H9 (cell line): ENCODE results near the gene ANO2. TPM values are rescaled to one million over a fixed set of nuclear protein-coding genes. Genes with fewer than 3 reads are reported as not detected.
A peak's percentile ranks its signal among the peaks of the same experiment; 100 is the strongest.

Experiments used
- DNase-seq: peaks from one replicate; pipeline ENCODE4 v3.0.0-alpha.2; 2017
- H2AFZ ChIP-seq: one replicate; pipeline ENCODE4 v1.6.1; 2013; ENCODE audit warnings: mild to moderate bottlenecking, low read length, control low read depth, moderate library complexity
- H2AK5ac ChIP-seq: 2 replicates; pipeline ENCODE4 v1.6.1; 2013; ENCODE audit warnings: low read length, control low read depth, mixed read lengths; ENCODE audit not compliant: insufficient read length
- H2BK120ac ChIP-seq: one replicate; pipeline ENCODE4 v1.6.1; 2013; ENCODE audit warnings: low read depth, mild to moderate bottlenecking, low read length, control low read depth, inconsistent platforms; ENCODE audit not compliant: poor library complexity, severe bottlenecking
- H2BK12ac ChIP-seq: 2 replicates; pipeline ENCODE4 v1.6.1; 2013; ENCODE audit warnings: low read length, control low read depth, mixed read lengths, low read depth; ENCODE audit not compliant: insufficient read length
- H2BK15ac ChIP-seq: 2 replicates; pipeline ENCODE4 v1.6.1; 2013; ENCODE audit warnings: low read depth, low read length, control low read depth
- H2BK20ac ChIP-seq: one replicate; pipeline ENCODE4 v1.6.1; 2013; ENCODE audit warnings: low read depth, mild to moderate bottlenecking, low read length, control low read depth, inconsistent platforms; ENCODE audit not compliant: poor library complexity, severe bottlenecking
- H2BK5ac ChIP-seq: 2 replicates; pipeline ENCODE4 v1.6.1; 2013; ENCODE audit warnings: low read length, control low read depth, mixed read lengths; ENCODE audit not compliant: insufficient read length
- H3K14ac ChIP-seq: 2 replicates; pipeline ENCODE4 v1.6.1; 2013; ENCODE audit warnings: low read length, control low read depth; ENCODE audit not compliant: insufficient read depth
- H3K18ac ChIP-seq: 2 replicates; pipeline ENCODE4 v1.6.1; 2013; ENCODE audit warnings: low read depth, mild to moderate bottlenecking, mixed read lengths, low read length, control low read depth; ENCODE audit not compliant: insufficient read length
- H3K23ac ChIP-seq: 2 replicates; pipeline ENCODE4 v1.6.1; 2013; ENCODE audit warnings: low read length, control low read depth, mixed read lengths, low read depth; ENCODE audit not compliant: insufficient read length
- H3K23me2 ChIP-seq: 2 replicates; pipeline ENCODE4 v1.6.1; 2013; ENCODE audit warnings: low read depth, mild to moderate bottlenecking, mixed read lengths, low read length, control low read depth; ENCODE audit not compliant: insufficient read length, poor library complexity, severe bottlenecking
- H3K27ac ChIP-seq: 2 replicates; pipeline ENCODE4 v1.5.1; 2013; ENCODE audit warnings: low read length, control low read depth, mixed read lengths, low read depth; ENCODE audit not compliant: insufficient read length
- H3K27me3 ChIP-seq: 2 replicates; pipeline ENCODE4 v1.6.1; 2013; ENCODE audit warnings: low read length, control low read depth, inconsistent platforms; ENCODE audit not compliant: insufficient read depth
- H3K4ac ChIP-seq: 2 replicates; pipeline ENCODE4 v1.6.1; 2013; ENCODE audit warnings: low read depth, mild to moderate bottlenecking, control low read depth, inconsistent platforms, low read length, moderate library complexity
- H3K4me1 ChIP-seq: 2 replicates; pipeline ENCODE4 v1.6.1; 2013; ENCODE audit warnings: low read length, control low read depth, inconsistent platforms; ENCODE audit not compliant: insufficient read depth
- H3K4me2 ChIP-seq: 2 replicates; pipeline ENCODE4 v1.6.1; 2013; ENCODE audit warnings: low read length, control low read depth, mixed read lengths; ENCODE audit not compliant: insufficient read length, insufficient read depth
- H3K56ac ChIP-seq: 2 replicates; pipeline ENCODE4 v1.6.1; 2013; ENCODE audit warnings: low read depth, mild to moderate bottlenecking, mixed read lengths, low read length, control low read depth; ENCODE audit not compliant: insufficient read length
- H3K79me1 ChIP-seq: 2 replicates; pipeline ENCODE4 v1.6.1; 2013; ENCODE audit warnings: low read depth, mild to moderate bottlenecking, moderate library complexity, low read length, control low read depth, inconsistent platforms; ENCODE audit not compliant: insufficient read depth, poor library complexity, severe bottlenecking
- H3K79me2 ChIP-seq: 2 replicates; pipeline ENCODE4 v1.6.1; 2013; ENCODE audit warnings: low read length, control low read depth, inconsistent platforms; ENCODE audit not compliant: insufficient read depth
- H3K9ac ChIP-seq: 2 replicates; pipeline ENCODE4 v1.6.1; 2013; ENCODE audit warnings: low read length, control low read depth, mixed read lengths; ENCODE audit not compliant: insufficient read length; ENCODE audit errors: extremely low read depth
- H3K9me3 ChIP-seq: one replicate; pipeline ENCODE4 v1.6.1; 2013; ENCODE audit warnings: low read depth, low read length, inconsistent platforms; ENCODE audit not compliant: control insufficient read depth
- H3T11ph ChIP-seq: one replicate; pipeline ENCODE4 v1.6.1; 2013; ENCODE audit warnings: mild to moderate bottlenecking, low read length, control low read depth, inconsistent platforms
- H4K20me1 ChIP-seq: one replicate; pipeline ENCODE4 v1.6.1; 2013; ENCODE audit not compliant: control insufficient read depth, insufficient read length, insufficient read depth
- H4K5ac ChIP-seq: 2 replicates; pipeline ENCODE4 v1.6.1; 2013; ENCODE audit warnings: low read depth, mild to moderate bottlenecking, mixed read lengths, low read length, control low read depth; ENCODE audit not compliant: insufficient read length
- H4K8ac ChIP-seq: replicated peaks from 2 replicates; pipeline ENCODE4 v1.6.1; 2013; ENCODE audit warnings: low read length, control low read depth, mixed read lengths, low read depth; ENCODE audit not compliant: insufficient read length
- H4K91ac ChIP-seq: 2 replicates; pipeline ENCODE4 v1.6.1; 2013; ENCODE audit warnings: low read depth, mild to moderate bottlenecking, moderate library complexity, mixed read lengths, low read length, control low read depth; ENCODE audit not compliant: insufficient read length
- H3K27ac Mint-ChIP-seq, 3 experiments: 2 replicates in 2 of 3; 3 replicates in 1 of 3; pipeline ENCODE4 v1.8.0; 2020 to 2021; ENCODE audit warnings: mixed read lengths in 3 of 3, mild to moderate bottlenecking in 1 of 3, moderate library complexity in 1 of 3
- H3K27me3 Mint-ChIP-seq: 2 replicates; pipeline ENCODE4 v1.8.0; 2021; ENCODE audit warnings: low read depth, mild to moderate bottlenecking, moderate library complexity, mixed read lengths
- H3K36me3 Mint-ChIP-seq, 3 experiments: 2 replicates in 2 of 3; 3 replicates in 1 of 3; pipeline ENCODE4 v1.8.0; 2020 to 2021; ENCODE audit warnings: low read depth in 3 of 3, mixed read lengths in 3 of 3; ENCODE audit not compliant: insufficient read depth in 1 of 3
- H3K4me1 Mint-ChIP-seq, 2 experiments: 2 replicates each; pipeline ENCODE4 v1.8.0; 2020; ENCODE audit warnings: mixed read lengths in 2 of 2
- H3K4me3 Mint-ChIP-seq, 2 experiments: 2 replicates in 1 of 2; 3 replicates in 1 of 2; pipeline ENCODE4 v1.8.0; 2020 to 2021; ENCODE audit warnings: mild to moderate bottlenecking in 2 of 2, mixed read lengths in 2 of 2, moderate library complexity in 1 of 2
- H3K9me3 Mint-ChIP-seq, 2 experiments: 2 replicates in 1 of 2; 3 replicates in 1 of 2; pipeline ENCODE4 v1.8.0; 2020; ENCODE audit warnings: mild to moderate bottlenecking in 2 of 2, mixed read lengths in 2 of 2, moderate library complexity in 1 of 2
- CTCF ChIP-seq: fragments of 200-600 bp; sonication (generic); conservative IDR thresholded peaks from 3 replicates; pipeline ENCODE4 v1.8.0; 2021; ENCODE audit warnings: antibody characterized with exemption, mild to moderate bottlenecking
- WGBS: extraction: QIAGEN DNeasy Blood & Tissue Kit; methylation state at CpG from one replicate; pipeline ENCODE4 v1.1.7; 2013; ENCODE audit warnings: missing lambda C conversion rate, low lambda C conversion rate, mixed read lengths; ENCODE audit not compliant: insufficient read length; ENCODE audit errors: extremely low coverage; 5-methylcytosine and 5-hydroxymethylcytosine counted together
- total RNA-seq: library from RNA; stranded (reverse); gene quantifications from 2 replicates; pipeline ENCODE4 v1.2.1, GENCODE V29; 2021

ANO2 gene
- total RNA-seq, 1 experiment from 2014 or later, result 3.8 TPM

GRCh38 chr12:5768171-5768570 lies 176.9 kb downstream of the ANO2 start:
- H3K79me1 ChIP-seq, result no peaks in the 10 kb centered on the region
- H3K27ac Mint-ChIP-seq, result peak overlapping the region in 1 of 3 experiments; percentile 28; a peak in 1 of 7 replicates
- H3K27me3 Mint-ChIP-seq, result peaks cover 6% of the 10 kb centered on the region

More at GRCh38 chr12:5768171-5768570, 176.9 kb downstream of the ANO2 start:
- no peaks in the 10 kb centered on the region; a peak in 1 of 7 replicates for H3K36me3 Mint-ChIP-seq
- no peak overlapping the region for H3K14ac ChIP-seq
- DNase-seq, result no peak
- no peak overlapping the region for H3K4me3 Mint-ChIP-seq
- no peak overlapping the region for H2BK15ac ChIP-seq
- H2BK5ac ChIP-seq, result no peak overlapping the region
- H3T11ph ChIP-seq, result no peak overlapping the region
- H3K9me3 ChIP-seq, result no peaks in the 10 kb centered on the region
- no peak overlapping the region for H3K4me2 ChIP-seq
- WGBS, result no CpG with 5 or more reads among the region's 2 CpGs
- H2BK12ac ChIP-seq, result no peak overlapping the region
- H3K56ac ChIP-seq, result no peak overlapping the region
- H3K9me3 Mint-ChIP-seq, result no peaks in the 10 kb centered on the region; a peak in 1 of 5 replicates
- H4K91ac ChIP-seq, result no peak overlapping the region
- no peak overlapping the region for H2AK5ac ChIP-seq
- H3K4ac ChIP-seq, result no peak overlapping the region
- H3K23ac ChIP-seq, result no peak overlapping the region
- H3K27ac ChIP-seq, result no peak overlapping the region
- no peaks in the 10 kb centered on the region for H3K27me3 ChIP-seq
- H3K23me2 ChIP-seq, result no peaks in the 10 kb centered on the region
- no peak overlapping the region for H3K9ac ChIP-seq
- H2BK120ac ChIP-seq, result no peak overlapping the region
- H4K5ac ChIP-seq, result no peak overlapping the region
- no peaks in the 10 kb centered on the region; the same call in 1 of the 2 replicates for H3K79me2 ChIP-seq
- H2BK20ac ChIP-seq, result no peak overlapping the region
- H3K4me1 Mint-ChIP-seq, result no peaks in the 10 kb centered on the region
- no peak for TF ChIP-seq CTCF
- no peak overlapping the region for H2AFZ ChIP-seq
- H4K8ac ChIP-seq, result no peak overlapping the region
- H3K4me1 ChIP-seq, result no peaks in the 10 kb centered on the region
- H3K18ac ChIP-seq, result no peak overlapping the region
- H4K20me1 ChIP-seq, result no peaks in the 10 kb centered on the region
